Loucy (cell line): Measurements from ENCODE around the gene LARGE2.

Experiments used
- H2AFZ ChIP-seq: fragments of 200-600 bp; sonication (generic); 2 replicates; pipeline ENCODE4 v1.6.0; 2016; ENCODE audit warnings: antibody characterized with exemption, mild to moderate bottlenecking, low read length, moderate library complexity
- H3F3A ChIP-seq: fragments of 200-600 bp; 2 replicates; pipeline ENCODE4 v1.6.0; 2016; ENCODE audit warnings: antibody characterized with exemption, low read depth, mild to moderate bottlenecking
- H3K27me3 ChIP-seq: fragments of 200-600 bp; sonication (generic); 2 replicates; pipeline ENCODE4 v1.6.1; 2014; ENCODE audit warnings: low read length, mild to moderate bottlenecking; ENCODE audit not compliant: insufficient read depth, poor library complexity, severe bottlenecking
- H3K36me3 ChIP-seq: fragments of 200-600 bp; sonication (generic); 2 replicates; pipeline ENCODE4 v1.6.1; 2016; ENCODE audit warnings: low read length; ENCODE audit not compliant: insufficient read depth
- H3K4me1 ChIP-seq: fragments of 200-600 bp; sonication (generic); 2 replicates; pipeline ENCODE4 v1.5.1; 2014; ENCODE audit warnings: low read length, mild to moderate bottlenecking; ENCODE audit not compliant: insufficient read depth, poor library complexity, severe bottlenecking
- H3K4me2 ChIP-seq: fragments of 200-600 bp; sonication (generic); 2 replicates; pipeline ENCODE4 v1.6.0; 2014; ENCODE audit warnings: antibody characterized with exemption, low read length, low read depth, mild to moderate bottlenecking; ENCODE audit not compliant: poor library complexity, severe bottlenecking
- H3K4me3 ChIP-seq: fragments of 200-600 bp; sonication (generic); 2 replicates; pipeline ENCODE4 v1.5.1; 2014; ENCODE audit warnings: low read length, mild to moderate bottlenecking, mixed read lengths; ENCODE audit not compliant: poor library complexity, severe bottlenecking
- H3K79me2 ChIP-seq: fragments of 200-600 bp; sonication (generic); 2 replicates; pipeline ENCODE4 v1.6.1; 2014; ENCODE audit warnings: low read length; ENCODE audit not compliant: insufficient read depth
- H3K9ac ChIP-seq: fragments of 200-600 bp; sonication (generic); 2 replicates; pipeline ENCODE4 v1.6.0; 2014; ENCODE audit warnings: mild to moderate bottlenecking, low read depth, low read length, moderate library complexity; ENCODE audit not compliant: poor library complexity, severe bottlenecking
- H3K9me2 ChIP-seq: fragments of 200-600 bp; sonication (generic); replicated peaks from 2 replicates; pipeline ENCODE4 v1.6.1; 2016; ENCODE audit warnings: low read depth, low read length, mixed read lengths
- H3K9me3 ChIP-seq: fragments of 200-600 bp; sonication (generic); 2 replicates; pipeline ENCODE4 v1.6.1; 2014; ENCODE audit warnings: mild to moderate bottlenecking, antibody characterized with exemption, low read length, low read depth; ENCODE audit not compliant: insufficient read depth
- H4K20me1 ChIP-seq: fragments of 200-600 bp; sonication (generic); 2 replicates; pipeline ENCODE4 v1.6.0; 2014; ENCODE audit warnings: antibody characterized with exemption, low read length, mild to moderate bottlenecking; ENCODE audit not compliant: insufficient read depth, poor library complexity, severe bottlenecking
- EZH2phosphoT487 ChIP-seq: fragments of 200-600 bp; IDR thresholded peaks from 2 replicates; pipeline ENCODE4 v1.6.1; 2018; ENCODE audit warnings: antibody characterized with exemption, mild to moderate bottlenecking, moderate library complexity, borderline replicate concordance
- TF ChIP-seq, protein P1 (sequence below): fragments of 200-600 bp; sonication (generic); conservative IDR thresholded peaks from 2 replicates; pipeline ENCODE4 v1.5.1; 2014; ENCODE audit warnings: mild to moderate bottlenecking, antibody characterized with exemption, low read length

LARGE2 gene

DNA sequence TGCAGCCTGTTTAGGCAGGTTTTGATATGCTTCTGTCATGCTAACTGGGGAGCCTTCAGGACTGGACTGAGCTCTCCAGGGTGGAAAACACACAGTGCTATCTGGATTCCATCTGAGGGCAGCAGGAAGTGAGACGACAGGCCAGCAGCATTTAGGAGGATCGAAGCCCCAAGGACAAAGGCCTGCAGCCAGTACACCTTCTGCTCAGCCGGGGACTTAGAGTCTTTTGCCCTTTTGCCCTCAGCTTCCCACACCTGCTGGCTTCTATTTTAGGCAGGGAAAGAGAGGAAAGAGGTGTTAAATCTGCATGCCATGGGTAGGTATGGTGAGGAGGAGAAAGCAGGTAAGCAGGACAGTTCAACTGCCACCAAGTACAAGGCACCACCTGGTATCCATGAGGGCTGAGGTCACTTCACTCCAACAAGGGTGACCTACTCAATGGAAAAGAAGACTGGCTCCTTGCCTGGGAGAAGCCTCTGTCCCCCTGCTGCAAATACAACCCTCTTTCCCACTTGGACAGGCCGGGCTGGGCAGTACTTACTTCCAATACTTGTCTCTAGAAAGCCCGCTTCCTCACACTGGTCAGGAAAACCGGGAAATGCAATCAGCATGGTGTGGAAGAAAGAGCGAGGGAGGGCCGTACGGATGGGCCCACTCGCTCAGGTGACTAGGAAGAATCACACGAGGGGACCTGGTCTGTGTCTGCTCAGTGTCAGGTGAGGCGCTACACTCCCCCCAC, 12.3 kb downstream of the LARGE2 start:
- no peaks in the 10 kb centered on the region for H3K27me3 ChIP-seq
- H3K4me2 ChIP-seq = no peak overlapping the region
- TF ChIP-seq, protein P1, sequence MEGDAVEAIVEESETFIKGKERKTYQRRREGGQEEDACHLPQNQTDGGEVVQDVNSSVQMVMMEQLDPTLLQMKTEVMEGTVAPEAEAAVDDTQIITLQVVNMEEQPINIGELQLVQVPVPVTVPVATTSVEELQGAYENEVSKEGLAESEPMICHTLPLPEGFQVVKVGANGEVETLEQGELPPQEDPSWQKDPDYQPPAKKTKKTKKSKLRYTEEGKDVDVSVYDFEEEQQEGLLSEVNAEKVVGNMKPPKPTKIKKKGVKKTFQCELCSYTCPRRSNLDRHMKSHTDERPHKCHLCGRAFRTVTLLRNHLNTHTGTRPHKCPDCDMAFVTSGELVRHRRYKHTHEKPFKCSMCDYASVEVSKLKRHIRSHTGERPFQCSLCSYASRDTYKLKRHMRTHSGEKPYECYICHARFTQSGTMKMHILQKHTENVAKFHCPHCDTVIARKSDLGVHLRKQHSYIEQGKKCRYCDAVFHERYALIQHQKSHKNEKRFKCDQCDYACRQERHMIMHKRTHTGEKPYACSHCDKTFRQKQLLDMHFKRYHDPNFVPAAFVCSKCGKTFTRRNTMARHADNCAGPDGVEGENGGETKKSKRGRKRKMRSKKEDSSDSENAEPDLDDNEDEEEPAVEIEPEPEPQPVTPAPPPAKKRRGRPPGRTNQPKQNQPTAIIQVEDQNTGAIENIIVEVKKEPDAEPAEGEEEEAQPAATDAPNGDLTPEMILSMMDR = no peak
- TF ChIP-seq EZH2phosphoT487 = no peak
- peaks cover 58% of the 10 kb centered on the region; the same call in 1 of the 2 replicates for H3K36me3 ChIP-seq
- no peaks in the 10 kb centered on the region for H3K9me3 ChIP-seq
- no peaks in the 10 kb centered on the region for H3K9me2 ChIP-seq
- H4K20me1 ChIP-seq = no peaks in the 10 kb centered on the region
- no peak overlapping the region for H2AFZ ChIP-seq
- no peaks in the 10 kb centered on the region for H3F3A ChIP-seq
- no peaks in the 10 kb centered on the region for H3K79me2 ChIP-seq
- H3K4me1 ChIP-seq = no peaks in the 10 kb centered on the region
- no peak overlapping the region for H3K9ac ChIP-seq
- H3K4me3 ChIP-seq = no peak overlapping the region

- no peak overlapping the region for H3K4me2 ChIP-seq
- no peaks in the 10 kb centered on the region for H3K79me2 ChIP-seq
- H3K4me1 ChIP-seq = no peaks in the 10 kb centered on the region
- H3K9ac ChIP-seq = no peak overlapping the region
- no peak overlapping the region for H2AFZ ChIP-seq
- no peaks in the 10 kb centered on the region for H3F3A ChIP-seq
- no peak for TF ChIP-seq EZH2phosphoT487
- TF ChIP-seq, protein P1 = no peak
- peaks cover 58% of the 10 kb centered on the region; the same call in 1 of the 2 replicates for H3K36me3 ChIP-seq
- H3K9me3 ChIP-seq = no peaks in the 10 kb centered on the region
- H3K4me3 ChIP-seq = no peak overlapping the region
- H4K20me1 ChIP-seq = no peaks in the 10 kb centered on the region
- no peaks in the 10 kb centered on the region for H3K27me3 ChIP-seq
- no peaks in the 10 kb centered on the region for H3K9me2 ChIP-seq
Observed at GRCh38 chr11:45935349-45936064, 13.1 kb downstream of the LARGE2 start.

DNA sequence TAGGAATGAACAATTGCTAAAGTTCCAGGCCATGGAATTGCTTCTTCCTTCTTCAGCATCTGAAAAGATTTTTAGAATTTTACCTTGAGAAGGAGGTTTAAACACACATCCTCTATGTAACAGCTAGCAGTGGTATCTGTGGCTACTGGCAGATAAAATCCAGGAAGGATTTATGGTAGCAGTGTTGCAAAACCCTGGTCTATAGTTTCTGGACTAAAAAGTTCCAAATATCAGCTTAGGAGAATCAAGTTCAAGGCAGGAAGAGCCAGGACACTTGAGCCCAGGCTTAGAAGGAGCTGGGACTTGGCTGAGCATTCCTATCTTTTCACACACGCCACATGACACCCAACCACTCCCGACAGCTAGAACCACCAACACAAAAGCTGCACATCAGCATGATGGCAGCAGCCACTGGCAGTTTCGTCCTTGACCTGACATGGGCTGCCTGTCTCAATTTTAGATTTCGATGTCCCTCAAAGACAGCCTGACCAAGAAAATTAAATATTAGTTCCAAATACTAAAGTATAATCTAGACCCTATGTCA, 14.1 kb downstream of the LARGE2 start:
- Histone ChIP-seq H3K9ac (no peak overlapping the region), H3F3A (no peaks in the 10 kb centered on the region), H2AFZ (no peak overlapping the region), H3K79me2 (no peaks in the 10 kb centered on the region), H3K36me3 (peaks cover 61% of the 10 kb centered on the region; the same call in 1 of the 2 replicates), H3K9me3 (no peaks in the 10 kb centered on the region), H3K4me3 (no peak overlapping the region), H4K20me1 (no peaks in the 10 kb centered on the region), H3K4me2 (no peak overlapping the region), H3K4me1 (no peaks in the 10 kb centered on the region), H3K9me2 (no peaks in the 10 kb centered on the region), H3K27me3 (no peaks in the 10 kb centered on the region)
- TF ChIP-seq, protein P1 = no peak
- TF ChIP-seq EZH2phosphoT487 = no peak
